Mesenteric fat pad (tissue), 1 donor: ENCODE data around the gene FKBP10. TPM values are rescaled to one million over a fixed set of nuclear protein-coding genes. Genes with fewer than 3 reads are reported as not detected.
"Not testable (repeated sequence)": the region's sequence is repeated elsewhere in the genome, so short reads cannot be mapped to it uniquely, and the experiment has no call there.

Experiments
- DNase-seq: peaks from one replicate; pipeline ENCODE4 v3.0.0-alpha.2; 2020; ENCODE audit warnings: low spot score
- long read RNA-seq: library from polyadenylated mRNA; unstranded; transcript quantifications from one replicate; pipeline ENCODE4 v2.0.0, GENCODE V29; 2020
- total RNA-seq: library from RNA; stranded (reverse); fragmentation: NEBNext Ultra II Directional; extraction: Animal tissue kit (Norgen Biotek cat#: 25700); gene quantifications from one replicate; pipeline ENCODE4 v1.2.1, GENCODE V29; 2021
- donor health status: DM: yes; HTN: yes; CAD: no.

Gene FKBP10
- total RNA-seq = 35.7 TPM
- long read RNA-seq, transcript FKBP10-201 (10 exons, 2,662 nt) = major isoform, 9 of 12 reads
- long read RNA-seq, partial matches to known transcripts = 3 of 12 reads
- long read RNA-seq, other reads (novel, unspliced or antisense) = 0 of 12 reads

GRCh38 chr17:41812381-41813151 is at the start of gene FKBP10:
Gene FKBP10, plus strand, starts transcription at chr17:41813004. Its CDS starts 31 bp downstream, at chr17:41813035.
- DNase-seq = no peak

GRCh38 chr17:41763327-41763726 is 49.5 kb upstream of the FKBP10 start:
- DNase-seq = no peak

- DNase-seq = no peak
Measured at GRCh38 chr17:41766135-41766534, 46.7 kb upstream of the FKBP10 start.

- no peak for DNase-seq
Measured at GRCh38 chr17:41767324-41768042, 45.3 kb upstream of the FKBP10 start.

- no peak for DNase-seq
Measured at GRCh38 chr17:41768682-41769288, 44.0 kb upstream of the FKBP10 start.

- no peak for DNase-seq
Measured at GRCh38 chr17:41769346-41769862, 43.4 kb upstream of the FKBP10 start.

DNA sequence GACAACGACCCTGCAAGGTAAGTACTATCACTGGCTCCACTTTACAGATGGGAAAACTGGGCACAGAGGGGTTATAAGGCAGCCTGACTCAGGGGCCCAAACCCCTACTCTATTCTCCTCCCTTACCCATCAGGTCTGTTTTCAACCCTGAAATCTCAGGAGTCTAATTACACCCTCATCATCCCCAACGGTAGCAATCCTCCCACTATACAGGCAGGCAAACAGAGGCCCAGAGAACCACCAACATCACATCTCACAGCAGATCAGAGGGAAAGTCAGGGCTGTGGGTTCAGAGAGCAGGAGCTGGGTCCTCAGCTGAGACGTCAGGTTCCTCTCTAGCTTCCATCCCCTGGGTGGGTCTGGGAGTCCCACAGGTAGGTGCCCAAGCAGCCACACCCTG is 42.8 kb upstream of the FKBP10 start:
- no peak for DNase-seq

DNA sequence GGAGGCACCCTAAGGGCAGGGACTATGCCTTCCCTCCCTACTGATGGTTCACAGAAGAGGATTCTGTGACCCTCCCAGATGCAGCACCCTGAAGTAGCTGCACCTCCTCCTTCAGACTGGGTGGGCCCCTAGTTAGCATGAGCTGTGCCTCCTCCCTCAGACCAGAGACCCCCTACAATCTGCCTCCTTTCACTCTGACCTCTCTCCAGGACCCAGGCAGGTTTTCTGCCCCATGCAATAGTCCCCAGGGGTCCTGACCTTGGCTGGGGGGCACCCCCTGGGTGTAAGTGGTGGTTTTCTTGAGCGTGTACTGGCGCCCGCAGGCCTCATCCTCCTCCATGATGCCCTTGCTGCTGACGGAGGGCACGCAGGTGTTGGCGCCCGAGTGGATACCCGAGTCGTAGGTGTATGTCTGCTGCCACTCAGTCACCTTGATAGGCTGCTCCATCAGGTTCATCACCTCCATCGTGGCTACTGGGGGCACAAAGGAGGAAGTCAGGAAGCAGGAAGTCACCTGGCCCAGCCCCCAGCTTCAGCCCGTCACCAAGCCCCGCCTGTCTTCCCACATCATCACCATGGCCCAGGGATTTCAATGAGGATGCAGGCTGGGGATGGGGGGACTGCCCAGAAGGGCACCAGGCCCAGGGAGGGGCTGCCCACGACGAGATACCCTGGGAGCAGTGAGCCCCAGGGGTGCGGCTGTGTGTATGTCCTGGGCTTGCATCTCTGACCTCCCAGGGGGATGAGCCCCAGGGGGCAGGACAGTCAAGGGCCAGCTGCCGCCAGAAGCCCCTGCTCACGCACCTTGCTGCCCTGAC is 41.2 kb upstream of the FKBP10 start:
- no peak for DNase-seq

- DNase-seq = no peak
Measured at GRCh38 chr17:41772218-41772585, 40.6 kb upstream of the FKBP10 start.

DNA sequence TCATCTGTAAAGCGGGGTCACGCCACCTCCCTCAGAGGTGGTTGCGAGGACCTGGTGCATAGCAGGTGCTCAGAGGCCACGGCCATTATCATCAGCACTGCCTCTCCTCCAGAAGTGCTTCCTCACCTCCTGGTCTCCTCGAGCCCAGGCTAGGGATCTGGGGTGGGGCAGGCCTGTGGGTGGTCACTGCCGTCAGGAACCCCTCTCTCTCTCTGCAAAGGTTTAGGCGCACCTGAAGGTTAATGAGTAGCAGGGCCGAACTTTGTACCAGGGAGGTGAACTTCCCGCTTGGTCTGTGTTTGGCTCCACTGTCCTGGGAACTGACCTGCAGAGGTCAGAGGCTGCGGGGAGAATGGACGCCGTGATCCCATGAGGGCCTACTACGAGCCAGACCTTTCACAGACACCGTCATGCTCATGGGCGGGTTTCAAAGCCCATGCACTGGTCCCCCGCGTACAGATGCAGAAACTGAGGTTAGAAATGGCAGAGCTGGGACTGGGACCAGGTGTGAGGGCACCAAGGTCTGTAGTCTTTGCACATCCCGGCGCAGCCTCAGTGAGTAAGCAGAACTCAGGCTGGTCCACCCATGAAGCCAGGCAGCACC is 40.1 kb upstream of the FKBP10 start:
- DNase-seq = no peak

GRCh38 chr17:41773190-41773588 is 39.6 kb upstream of the FKBP10 start:
- no peak for DNase-seq

- no peak for DNase-seq
Measured at GRCh38 chr17:41773731-41774193, 39.0 kb upstream of the FKBP10 start.

- DNase-seq = no peak
Measured at GRCh38 chr17:41775394-41776226, 37.2 kb upstream of the FKBP10 start.

- DNase-seq = not testable (repeated sequence)
Measured at GRCh38 chr17:41776262-41776900, 36.4 kb upstream of the FKBP10 start.

GRCh38 chr17:41777157-41777573 is 35.6 kb upstream of the FKBP10 start:
- DNase-seq = no peak

- DNase-seq = no peak
Measured at GRCh38 chr17:41777574-41778188, 35.1 kb upstream of the FKBP10 start.

DNA sequence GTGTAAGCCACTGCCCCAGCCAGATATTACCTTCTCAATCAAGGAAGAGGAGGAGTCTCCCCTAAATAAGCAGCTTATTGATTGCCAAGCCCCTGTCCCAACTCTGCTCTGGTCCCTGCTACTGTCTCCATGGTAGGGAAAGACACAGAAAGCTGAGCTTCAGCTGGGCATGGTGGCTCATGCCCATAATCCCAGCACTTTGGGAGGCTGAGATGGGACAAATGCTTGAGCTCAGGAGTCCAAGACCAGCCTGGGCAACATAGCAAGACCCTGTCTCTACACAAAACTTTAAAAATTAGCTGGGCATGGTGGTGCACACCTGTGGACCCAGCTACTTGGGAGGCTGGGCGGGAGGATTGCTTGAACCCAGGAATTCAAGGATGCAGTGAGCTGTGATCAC is 32.9 kb upstream of the FKBP10 start:
- DNase-seq = no peak

- DNase-seq = no peak
Measured at GRCh38 chr17:41781404-41782110, 31.2 kb upstream of the FKBP10 start.
